Erythroblast (primary cell): Measurements from ENCODE around the gene APLN.

ENCODE experiments used
- GATA1 ChIP-seq: IDR thresholded peaks from 2 replicates; pipeline ENCODE4 v1.6.1; 2011; ENCODE audit warnings: low read depth, mild to moderate bottlenecking, control low read depth, low read length, moderate library complexity
- POLR2A ChIP-seq: IDR thresholded peaks from 2 replicates; pipeline ENCODE4 v1.6.1; 2011; ENCODE audit warnings: mild to moderate bottlenecking, low read length

- TF ChIP-seq POLR2A: no peak
- TF ChIP-seq GATA1: no peak
Measured at GRCh38 chrX:129599499-129599898, 55.3 kb downstream of the APLN start.
